Measurements from ENCODE around the gene REXO1.
A peak's percentile ranks its signal among the peaks of the same experiment; 100 is the strongest.

REXO1 gene

GRCh38 chr19:1860821-1861598 lies 12.7 kb upstream of the REXO1 start:
- DNase-seq: no peak

GRCh38 chr19:1860042-1860775 lies 11.9 kb upstream of the REXO1 start:
- DNase-seq: peak; percentile 48

- no peak for DNase-seq
These were observed 11.1 kb upstream of the REXO1 start for GRCh38 chr19:1859331-1859781.

GRCh38 chr19:1858412-1859081 lies 10.3 kb upstream of the REXO1 start:
- no peak for DNase-seq

- no peak for DNase-seq
These were observed 9.5 kb upstream of the REXO1 start for GRCh38 chr19:1857648-1858326.

GRCh38 chr19:1856698-1857603 lies 8.7 kb upstream of the REXO1 start:
- DNase-seq: no peak

- no peak for DNase-seq
These were observed 8.0 kb upstream of the REXO1 start for GRCh38 chr19:1856345-1856697.

- DNase-seq: no peak
These were observed 7.6 kb upstream of the REXO1 start for GRCh38 chr19:1855828-1856255.

- peak; percentile 53 for DNase-seq
These were observed 7.0 kb upstream of the REXO1 start for GRCh38 chr19:1855040-1855827.

- DNase-seq: no peak
These were observed 6.3 kb upstream of the REXO1 start for GRCh38 chr19:1854542-1855039.

GRCh38 chr19:1854039-1854541 lies 5.8 kb upstream of the REXO1 start:
- DNase-seq: no peak

GRCh38 chr19:1853295-1854038 lies 5.2 kb upstream of the REXO1 start:
- peak; percentile 80 for DNase-seq

- DNase-seq: no peak
These were observed 4.4 kb upstream of the REXO1 start for GRCh38 chr19:1852581-1853128.

GRCh38 chr19:1851654-1852580 lies 3.6 kb upstream of the REXO1 start:
- peak; percentile 87 for DNase-seq

- DNase-seq: no peak
These were observed 2.7 kb upstream of the REXO1 start for GRCh38 chr19:1850809-1851653.

- no peak for DNase-seq
These were observed 1.7 kb upstream of the REXO1 start for GRCh38 chr19:1849886-1850398.

GRCh38 chr19:1849132-1849474 lies 820 bp upstream of the REXO1 start:
- DNase-seq: no peak

Data from NCI-H1436 (cell line).